HG03439 (cell line): ENCODE measurements around the gene PTPRO.
A peak's percentile ranks its signal among the peaks of the same experiment; 100 is the strongest.

Experiments
- ATAC-seq: cut with Tn5 transposase; IDR thresholded peaks from one replicate; pipeline ENCODE4 v1.9.1; 2021; ENCODE audit warnings: mild to moderate bottlenecking, moderate library complexity; ENCODE audit not compliant: unreplicated experiment

The PTPRO gene

DNA sequence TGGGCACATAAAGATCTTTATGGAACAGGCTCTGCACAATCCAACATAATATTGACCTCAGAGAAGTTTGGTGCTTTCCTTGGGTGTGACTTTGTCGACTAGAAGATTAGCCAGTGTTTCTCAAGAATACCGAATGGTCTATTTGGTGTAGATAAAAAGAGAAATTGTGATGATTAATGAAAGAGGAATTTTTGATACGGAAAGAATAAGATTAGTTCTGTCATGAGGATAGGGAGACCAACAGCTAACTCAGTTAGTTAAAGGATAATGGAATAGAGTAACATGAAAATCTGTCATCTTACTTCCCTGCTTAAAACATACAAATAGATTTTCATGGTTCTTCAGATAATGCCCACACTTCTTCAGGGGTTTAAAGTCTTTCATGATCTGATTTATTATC is 24.2 kb downstream of the PTPRO start:
- no peak for ATAC-seq

DNA sequence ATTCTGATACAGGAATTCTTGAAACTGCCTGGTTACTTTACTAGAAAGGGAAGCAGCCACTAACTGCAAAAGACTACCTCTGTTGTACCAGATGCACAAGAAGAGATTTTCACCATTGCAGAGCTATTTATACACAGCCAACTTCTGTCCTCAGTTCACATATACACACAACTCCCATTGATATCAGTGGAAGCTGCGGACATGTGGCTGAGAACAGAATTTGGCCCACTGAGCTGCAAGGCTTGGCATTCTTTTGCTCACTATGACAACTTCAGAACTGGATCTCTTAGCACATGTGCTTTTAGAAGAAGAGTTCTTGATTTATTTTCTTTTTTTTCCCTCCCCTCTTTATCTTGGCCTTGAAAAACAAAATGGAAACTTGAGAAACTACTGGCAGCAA is 28.3 kb downstream of the PTPRO start:
- ATAC-seq: no peak

DNA sequence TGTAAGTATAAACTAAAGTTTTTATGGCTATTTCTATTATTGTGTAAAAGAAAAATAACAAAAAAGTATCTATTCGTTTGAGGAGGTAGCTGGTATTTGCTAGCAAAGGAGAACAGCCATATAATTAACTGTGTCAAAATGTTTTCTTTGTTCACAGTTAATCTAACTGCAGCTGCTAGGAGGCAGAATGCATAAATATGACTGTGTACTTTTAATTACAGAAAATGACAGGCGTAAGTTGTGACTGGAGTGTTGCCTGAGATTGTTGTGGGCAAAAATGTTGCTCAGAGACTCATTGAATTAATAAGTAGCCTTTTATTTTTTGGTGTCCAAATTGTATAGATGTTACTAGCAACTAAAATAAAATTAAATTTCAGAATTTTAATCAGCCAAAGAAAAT is 33.5 kb downstream of the PTPRO start:
- no peak for ATAC-seq

DNA sequence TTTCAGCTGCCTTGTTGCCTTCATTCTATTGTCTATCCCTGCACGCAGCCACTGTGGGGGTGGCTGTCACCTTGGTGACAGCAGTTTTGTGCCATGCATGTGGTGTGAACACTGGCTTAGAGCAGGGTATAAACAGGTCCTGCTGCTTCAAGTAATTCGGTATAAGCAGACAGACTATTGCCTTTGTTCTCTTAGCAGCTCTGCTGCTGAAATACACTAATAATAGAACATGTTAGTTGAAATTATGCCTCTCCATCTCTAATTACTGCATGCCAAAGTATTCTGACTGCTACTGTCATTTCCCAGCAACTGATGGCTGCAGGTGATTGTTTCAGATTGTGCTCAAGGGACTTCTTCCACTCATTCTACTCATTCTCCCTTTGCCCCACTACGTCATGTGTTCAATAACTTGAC is 34.6 kb downstream of the PTPRO start:
- peak; percentile 48 for ATAC-seq

DNA sequence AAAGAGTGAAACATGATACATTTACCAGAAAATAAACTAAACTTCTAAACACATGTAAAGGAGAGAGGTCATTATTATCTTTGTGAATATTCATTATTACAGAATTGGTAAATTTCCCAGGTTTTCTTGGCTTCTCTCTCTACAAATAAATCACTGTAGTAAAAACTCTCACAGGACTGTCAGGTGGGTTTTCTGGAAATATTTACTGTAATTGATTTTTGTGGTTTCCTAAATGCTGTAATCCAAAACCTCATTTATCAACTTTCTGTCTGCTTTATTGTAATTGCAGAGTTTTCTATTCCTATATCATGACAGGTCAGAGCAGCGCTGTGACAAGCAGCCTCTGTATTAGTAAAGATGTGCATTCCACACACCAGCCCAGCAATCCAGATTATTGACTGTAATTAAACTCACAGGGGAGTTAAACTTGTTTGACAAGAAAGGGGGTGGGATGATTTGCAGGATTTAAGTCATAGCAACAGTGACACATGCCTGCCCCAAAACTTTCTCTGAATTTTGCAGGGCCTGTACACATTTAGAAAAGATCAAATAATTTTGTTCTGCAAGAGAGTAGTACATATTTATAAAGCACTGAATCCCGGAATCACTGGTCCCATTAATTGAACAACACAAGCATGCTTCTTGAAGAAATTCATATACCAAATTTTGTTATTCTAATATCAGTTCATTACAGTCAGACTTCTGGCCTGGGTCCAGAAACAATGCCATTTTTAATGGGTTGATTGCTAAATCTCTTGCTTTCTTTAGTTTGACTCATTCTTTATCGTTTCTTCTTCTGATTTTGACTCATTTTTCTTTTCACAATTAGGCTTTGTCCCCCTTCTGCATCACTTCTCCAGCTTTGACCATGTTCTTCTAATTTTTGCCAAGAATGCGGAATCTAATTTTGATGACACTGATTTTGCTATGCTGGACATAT is 42.2 kb downstream of the PTPRO start:
- no peak for ATAC-seq

DNA sequence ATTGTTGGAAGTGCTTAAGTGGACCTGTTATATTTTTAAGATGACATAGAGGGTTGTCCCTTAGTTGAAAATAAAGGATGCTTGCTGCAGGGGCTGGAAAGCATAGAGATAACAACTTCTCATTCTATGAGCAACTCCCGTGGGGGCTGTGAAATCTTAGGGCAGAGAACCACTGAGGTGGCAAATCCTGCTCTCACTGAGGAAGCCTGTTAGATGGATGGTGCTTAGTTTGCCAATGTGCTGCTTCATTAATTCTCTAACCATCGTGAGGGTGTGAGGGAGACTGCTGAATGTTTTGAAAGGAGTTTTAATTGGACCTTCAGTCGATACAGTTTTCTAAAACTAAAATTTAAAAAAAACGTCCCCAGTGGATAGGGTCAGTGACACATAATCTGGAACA is 46.5 kb downstream of the PTPRO start:
- no peak for ATAC-seq

DNA sequence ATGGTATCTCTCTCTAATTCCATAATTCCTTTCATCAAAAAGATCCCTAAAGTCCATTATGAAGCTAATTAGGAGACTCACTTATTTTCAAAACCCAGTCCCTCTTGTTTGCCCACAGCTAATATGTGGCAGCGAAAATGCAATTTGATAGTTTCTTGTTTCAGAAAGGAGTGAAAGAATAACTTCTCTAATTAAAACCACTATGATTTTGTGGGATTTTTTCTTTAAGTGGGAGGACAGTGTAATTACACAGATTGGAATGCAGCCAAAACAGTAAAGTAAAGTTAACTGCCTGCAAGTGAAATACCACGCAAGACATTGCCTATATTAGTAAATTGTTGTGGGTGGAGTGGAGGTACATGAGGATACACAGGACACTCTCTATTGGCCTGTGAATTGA is 50.0 kb downstream of the PTPRO start:
- ATAC-seq: no peak

DNA sequence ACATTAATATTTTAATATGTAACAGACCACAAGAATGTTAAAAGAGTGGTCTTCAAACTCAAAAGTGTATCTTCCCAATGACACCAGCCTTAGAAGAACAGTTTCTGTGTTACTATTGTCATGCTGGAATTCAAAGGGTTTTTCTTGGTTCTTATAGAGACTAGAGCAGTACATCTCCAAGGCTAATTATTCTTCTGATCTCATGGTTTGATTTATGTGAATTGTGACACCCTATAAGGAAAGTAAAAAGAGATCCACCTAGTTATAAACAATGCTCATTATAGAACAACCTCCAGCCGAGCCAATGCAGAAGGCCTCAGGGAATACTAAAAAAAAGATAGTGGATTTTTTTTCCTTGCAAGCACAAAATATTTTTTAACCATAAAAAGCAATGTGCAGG is 65.5 kb downstream of the PTPRO start:
- ATAC-seq: no peak

DNA sequence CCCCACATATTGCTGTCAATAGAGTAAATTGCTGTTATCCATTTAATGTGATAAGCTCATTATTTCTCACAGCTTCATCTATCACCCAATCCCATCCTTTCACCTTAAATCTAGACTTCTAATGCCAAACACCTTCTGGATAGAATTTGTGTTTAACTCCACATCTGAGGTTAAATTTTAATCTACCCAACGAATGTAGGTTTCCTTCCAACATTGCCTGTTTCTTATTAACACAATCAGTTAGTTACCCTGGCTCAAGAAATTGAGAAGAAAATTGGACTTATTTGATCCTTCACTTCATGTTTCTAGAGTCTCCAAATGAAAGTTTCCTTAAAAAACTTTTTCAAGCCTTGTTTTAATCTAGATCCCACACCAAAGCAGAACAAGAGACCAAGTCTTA is 67.3 kb downstream of the PTPRO start:
- no peak for ATAC-seq

DNA sequence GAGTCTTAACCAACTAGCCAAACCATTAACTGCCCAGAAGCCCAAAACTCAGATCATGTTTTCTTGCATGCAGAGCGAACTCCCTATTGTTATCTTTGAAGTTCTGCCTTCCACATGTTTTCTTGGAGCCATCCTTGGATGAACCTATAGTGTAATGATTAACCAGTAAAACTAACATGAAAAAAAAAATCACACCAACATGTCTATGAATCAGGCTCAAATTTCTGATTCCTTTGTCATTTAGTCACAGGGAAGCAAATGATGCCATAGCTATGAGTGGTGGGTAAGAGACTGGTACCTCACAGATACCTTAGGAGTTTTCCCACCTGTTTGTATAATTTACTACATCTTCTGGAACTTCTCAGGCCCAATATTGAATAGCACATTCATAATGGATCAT is 70.7 kb downstream of the PTPRO start:
- ATAC-seq: no peak

DNA sequence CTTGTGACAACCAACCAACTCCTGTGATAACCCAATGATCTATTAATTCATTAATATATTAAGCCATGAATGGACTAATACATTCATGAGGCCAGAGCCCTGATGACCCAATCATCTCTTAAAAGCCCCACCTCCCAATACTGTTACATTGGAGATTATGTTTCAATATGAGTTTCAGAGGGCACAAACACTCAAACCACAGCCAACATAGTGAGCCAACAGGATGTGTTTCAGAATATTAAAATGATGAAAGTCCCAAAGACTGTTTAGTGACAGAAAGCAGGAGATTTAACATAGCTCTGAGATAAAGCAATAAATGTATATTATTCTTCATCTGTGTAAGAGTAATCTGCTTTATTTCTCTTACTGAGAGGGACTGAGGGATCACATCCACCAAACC is 71.7 kb downstream of the PTPRO start:
- no peak for ATAC-seq

DNA sequence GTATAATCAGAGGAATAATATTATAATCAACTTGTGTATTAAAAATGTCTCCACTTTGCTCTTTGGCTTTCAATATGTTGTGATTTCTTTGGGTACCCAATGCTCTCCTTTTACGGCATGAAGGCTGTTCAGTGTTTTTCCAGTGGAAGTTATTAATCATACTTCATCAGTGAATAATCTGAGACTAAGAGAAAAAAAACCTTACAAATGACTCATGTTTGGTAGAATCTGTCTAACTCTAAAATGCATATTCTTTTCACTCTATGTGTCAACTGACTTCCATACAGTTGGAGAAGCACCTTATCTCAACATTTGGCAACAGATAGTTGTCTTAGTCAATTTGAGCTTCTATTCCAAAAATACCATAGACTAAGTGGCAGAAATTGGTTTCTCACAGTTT is 82.2 kb downstream of the PTPRO start:
- ATAC-seq: no peak

DNA sequence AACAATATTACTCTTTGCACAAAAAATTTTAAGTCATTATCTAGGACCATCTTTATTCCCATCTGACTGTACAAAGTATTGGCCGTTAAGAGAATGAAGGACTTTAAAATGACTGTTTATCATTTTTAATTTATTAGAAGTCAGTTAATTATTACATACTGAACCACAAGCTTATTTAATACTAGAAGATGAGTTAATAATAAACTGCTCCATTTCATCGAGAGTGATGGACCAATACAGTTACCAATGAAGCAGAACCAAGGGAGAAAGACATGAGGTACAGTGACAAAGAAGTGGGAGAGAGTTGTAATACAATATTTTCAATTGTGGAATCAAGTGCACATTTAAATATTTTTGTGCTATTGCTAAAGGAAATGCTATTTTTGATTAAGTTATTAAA is 83.3 kb downstream of the PTPRO start:
- no peak for ATAC-seq

DNA sequence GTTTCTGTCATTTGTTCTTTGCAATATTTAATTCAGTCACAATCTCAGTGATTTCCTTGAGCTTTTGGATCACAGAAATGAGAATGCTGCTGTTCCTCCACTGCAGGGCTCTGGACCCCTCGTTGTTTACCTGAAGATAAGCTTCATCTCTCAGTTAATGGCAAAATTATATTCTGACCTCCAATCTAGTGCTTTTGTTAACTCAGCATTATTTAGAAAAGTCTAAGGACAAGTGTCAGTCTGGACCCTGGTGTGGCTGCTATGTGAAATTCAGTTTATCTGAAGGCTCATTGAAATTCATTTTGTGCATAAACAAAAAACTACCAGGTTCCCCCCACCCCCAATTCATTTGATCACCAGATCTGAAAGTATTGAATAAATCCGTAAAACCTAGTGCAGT is 84.7 kb downstream of the PTPRO start:
- ATAC-seq: no peak

DNA sequence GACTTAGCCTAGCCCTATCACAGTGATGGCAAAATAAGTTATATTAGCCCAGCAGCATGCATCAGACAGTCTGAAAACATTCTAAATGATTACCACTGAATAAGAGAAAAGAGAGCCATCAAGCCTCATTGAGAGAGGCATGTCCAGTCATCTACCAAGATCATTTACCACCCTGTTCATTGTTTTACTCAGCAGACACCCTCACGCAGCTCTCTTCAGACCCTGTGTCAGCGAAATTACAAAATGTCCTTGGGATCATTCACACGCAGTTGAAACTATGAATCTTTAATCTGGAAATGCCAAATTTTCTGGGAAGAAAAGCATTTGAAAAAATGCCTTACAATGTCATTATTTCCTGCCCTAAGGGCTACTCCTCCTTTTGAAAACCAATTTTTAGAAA is 89.5 kb downstream of the PTPRO start:
- ATAC-seq: no peak

DNA sequence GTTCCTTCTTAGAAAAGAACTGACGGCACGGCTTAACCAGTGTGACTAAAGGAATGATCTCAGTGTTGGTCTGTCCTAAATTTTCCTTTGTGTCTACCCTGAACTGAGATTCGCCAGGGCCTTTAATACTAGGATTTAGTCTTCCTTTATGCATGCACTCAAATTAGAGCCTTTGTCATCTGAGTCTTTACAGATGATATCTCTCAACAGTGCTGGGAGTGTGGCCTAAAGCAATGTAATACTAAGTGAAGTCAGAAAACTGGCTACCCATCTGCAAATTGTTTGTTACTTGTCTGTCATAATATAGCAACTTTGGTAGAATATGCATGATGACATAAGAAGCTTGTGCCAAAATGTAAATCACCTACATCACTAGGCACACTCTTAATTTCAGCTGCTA is 95.4 kb downstream of the PTPRO start:
- no peak for ATAC-seq

DNA sequence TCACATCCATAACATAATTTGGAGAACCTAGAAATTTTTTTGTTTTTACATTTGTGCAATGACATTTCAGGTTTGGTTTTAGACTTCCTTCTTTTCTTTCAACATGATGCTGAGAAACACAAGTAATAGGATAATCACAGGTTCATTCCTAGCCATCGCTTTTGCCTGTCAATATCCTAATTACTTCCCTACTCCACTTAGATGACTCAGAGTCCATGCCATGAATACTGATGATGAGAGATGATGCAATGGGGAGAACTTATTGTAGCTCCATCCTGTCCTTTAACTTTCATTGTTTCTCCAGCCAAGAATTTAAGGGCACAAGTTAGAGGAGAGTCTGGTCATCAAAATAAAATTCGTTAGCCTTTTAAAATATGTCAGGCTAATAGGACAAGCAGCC is 101.3 kb downstream of the PTPRO start:
- ATAC-seq: no peak

DNA sequence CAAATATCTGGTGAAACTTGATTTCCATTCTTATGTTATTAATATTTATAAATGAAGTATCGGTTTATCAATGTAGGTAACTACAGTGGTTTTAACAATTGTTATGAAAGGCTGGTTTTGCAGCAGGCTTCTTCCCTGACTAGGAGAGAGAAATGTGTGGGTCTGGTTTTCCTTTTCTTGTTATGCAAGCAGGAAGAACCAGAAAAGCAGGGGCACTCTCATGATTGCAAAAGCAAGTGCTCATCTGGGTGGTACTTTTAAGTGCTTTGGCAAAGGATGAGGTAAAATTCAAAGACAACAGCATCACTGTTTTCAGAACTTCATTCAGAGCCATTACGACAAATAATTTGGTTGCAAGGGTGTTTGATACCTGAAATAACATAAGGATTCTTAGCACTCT is 105.6 kb downstream of the PTPRO start:
- no peak for ATAC-seq

DNA sequence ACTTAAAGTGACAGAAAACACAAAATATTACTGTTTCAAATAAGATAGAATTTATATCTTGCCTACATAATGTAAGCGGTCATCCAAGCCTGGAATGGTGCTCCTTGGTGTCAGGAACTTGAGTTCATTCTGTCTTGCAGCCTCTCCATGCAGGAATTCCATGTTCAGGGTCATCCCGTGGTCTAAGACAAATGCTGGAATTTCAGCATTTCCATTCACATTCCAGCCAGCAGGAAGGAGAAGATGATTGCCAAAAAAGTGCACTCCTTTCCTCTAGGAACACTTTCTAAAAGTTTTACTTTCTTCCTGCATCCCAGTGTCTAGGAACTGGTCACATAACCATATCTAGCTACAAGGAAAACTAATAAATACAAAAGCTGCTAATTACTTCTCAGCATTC is 106.3 kb downstream of the PTPRO start:
- ATAC-seq: no peak

DNA sequence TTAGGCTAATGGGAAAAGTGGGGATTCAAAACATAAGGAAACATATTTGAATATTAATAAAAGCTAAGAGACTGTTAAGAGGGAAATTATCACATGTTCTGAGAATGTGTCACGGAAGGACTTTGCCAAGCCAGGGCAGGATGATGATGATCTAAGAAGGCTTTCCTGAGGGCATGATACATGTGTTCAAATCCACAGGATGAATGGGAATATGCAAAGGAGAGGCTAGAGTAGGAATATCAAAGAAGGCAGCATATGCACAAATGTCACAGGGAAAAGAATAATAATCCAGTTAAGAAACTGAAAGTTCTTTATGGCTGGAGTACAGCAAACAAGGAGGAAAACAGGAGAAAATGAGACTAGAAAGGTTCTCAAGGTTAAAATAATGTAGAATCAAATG is 107.0 kb downstream of the PTPRO start:
- ATAC-seq: no peak

DNA sequence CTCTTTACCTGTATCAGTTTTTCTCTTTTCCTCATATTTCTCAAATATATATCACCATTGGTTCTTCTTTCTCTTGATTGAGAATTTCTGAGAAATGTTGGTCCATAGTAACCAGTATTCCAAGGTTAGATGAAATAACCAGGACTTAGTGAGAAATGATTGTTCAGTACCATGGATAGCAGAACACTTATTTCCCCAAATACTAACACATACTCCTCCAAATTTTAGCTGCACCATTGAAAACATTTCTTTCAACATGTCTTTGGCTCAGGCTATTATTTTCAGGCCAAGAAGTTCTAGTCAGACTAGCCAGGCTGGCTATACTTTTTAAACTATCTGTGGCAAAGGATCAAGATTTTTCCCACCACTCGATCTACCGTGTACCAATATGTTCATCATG is 113.3 kb downstream of the PTPRO start:
- ATAC-seq: no peak

DNA sequence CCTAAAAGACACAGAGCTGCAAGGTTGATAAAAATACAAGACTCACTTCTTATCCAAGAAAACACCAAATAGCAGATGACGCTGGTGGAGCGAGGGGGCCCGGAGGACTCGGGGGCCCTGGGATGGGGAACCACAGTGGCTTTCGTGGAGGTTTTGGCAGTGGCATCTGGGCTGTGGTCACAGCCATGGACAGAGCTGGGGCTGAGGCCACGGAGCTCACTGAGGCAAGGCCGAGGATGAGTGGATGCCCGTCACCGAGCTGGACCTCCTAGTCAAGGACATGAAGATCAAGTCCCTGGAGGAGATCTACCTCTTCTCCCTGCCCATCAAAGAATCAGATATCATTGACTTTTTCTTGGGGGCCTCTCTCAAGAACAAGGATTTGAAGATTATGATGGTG is 117.2 kb downstream of the PTPRO start:
- no peak for ATAC-seq

DNA sequence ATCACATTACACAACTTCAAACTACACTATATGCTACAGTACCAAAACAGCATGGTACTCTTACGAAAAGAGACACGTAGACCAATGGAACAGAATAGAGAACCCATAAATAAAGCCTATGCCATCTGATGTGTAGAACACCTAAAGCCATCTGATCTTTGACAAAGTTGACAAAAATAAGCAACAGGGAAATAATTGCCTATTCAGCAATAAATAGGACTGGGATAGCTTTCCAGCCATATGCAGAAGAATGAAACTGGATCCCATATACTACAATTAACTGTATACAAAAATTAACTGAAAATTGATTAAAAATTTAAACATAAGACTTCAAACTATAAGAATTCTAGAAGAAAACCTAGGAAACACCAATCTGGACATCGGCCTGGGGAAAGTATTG is 120.7 kb downstream of the PTPRO start:
- no peak for ATAC-seq
